IPS DF 19.7 (cell line): ENCODE results near the gene HMGN1.

Experiments
- DNase-seq: peaks from one replicate; pipeline ENCODE4 v3.0.0-alpha.2; 2013; ENCODE audit warnings: low read depth, low spot score

The HMGN1 gene

GRCh38 chr21:39332175-39332574 is 16.7 kb downstream of the HMGN1 start:
- DNase-seq: no peak

GRCh38 chr21:39330001-39330400 is 18.9 kb downstream of the HMGN1 start:
- DNase-seq: no peak

GRCh38 chr21:39327727-39328126 is 21.2 kb downstream of the HMGN1 start:
- no peak for DNase-seq

- DNase-seq: no peak
Observed at GRCh38 chr21:39326607-39327307, 22.1 kb downstream of the HMGN1 start.

- no peak for DNase-seq
Observed at GRCh38 chr21:39325458-39325857, 23.4 kb downstream of the HMGN1 start.

GRCh38 chr21:39321424-39321823 is 27.5 kb downstream of the HMGN1 start:
- DNase-seq: no peak

- DNase-seq: no peak
Observed at GRCh38 chr21:39319814-39320332, 29.0 kb downstream of the HMGN1 start.

- DNase-seq: no peak
Observed at GRCh38 chr21:39319251-39319756, 29.6 kb downstream of the HMGN1 start.

- no peak for DNase-seq
Observed at GRCh38 chr21:39318091-39318959, 30.6 kb downstream of the HMGN1 start.

GRCh38 chr21:39317134-39318090 is 31.5 kb downstream of the HMGN1 start:
- DNase-seq: no peak

- DNase-seq: no peak
Observed at GRCh38 chr21:39316729-39317128, 32.2 kb downstream of the HMGN1 start.

- no peak for DNase-seq
Observed at GRCh38 chr21:39315603-39316445, 33.1 kb downstream of the HMGN1 start.

GRCh38 chr21:39314143-39315027 is 34.5 kb downstream of the HMGN1 start:
- DNase-seq: no peak

- DNase-seq: peak; percentile 30
Observed at GRCh38 chr21:39313571-39314142, 35.2 kb downstream of the HMGN1 start, which contains the start of gene BRWD1. Gene BRWD1, minus strand, starts transcription at chr21:39313632. Its CDS starts 141 bp downstream, at chr21:39313491.

GRCh38 chr21:39313042-39313570 is 35.8 kb downstream of the HMGN1 start:
- no peak for DNase-seq

- peak; percentile 15 for DNase-seq
Observed at GRCh38 chr21:39312112-39313041, 36.5 kb downstream of the HMGN1 start.

- no peak for DNase-seq
Observed at GRCh38 chr21:39311164-39311563, 37.7 kb downstream of the HMGN1 start.

GRCh38 chr21:39307466-39307865 is 41.4 kb downstream of the HMGN1 start:
- DNase-seq: no peak
